Erythroblast (primary cell): Measurements from ENCODE around the gene ASCC1.

Experiments used
- GATA1 ChIP-seq: IDR thresholded peaks from 2 replicates; pipeline ENCODE4 v1.6.1; 2011; ENCODE audit warnings: low read depth, mild to moderate bottlenecking, control low read depth, low read length, moderate library complexity
- POLR2A ChIP-seq: IDR thresholded peaks from 2 replicates; pipeline ENCODE4 v1.6.1; 2011; ENCODE audit warnings: mild to moderate bottlenecking, low read length

DNA sequence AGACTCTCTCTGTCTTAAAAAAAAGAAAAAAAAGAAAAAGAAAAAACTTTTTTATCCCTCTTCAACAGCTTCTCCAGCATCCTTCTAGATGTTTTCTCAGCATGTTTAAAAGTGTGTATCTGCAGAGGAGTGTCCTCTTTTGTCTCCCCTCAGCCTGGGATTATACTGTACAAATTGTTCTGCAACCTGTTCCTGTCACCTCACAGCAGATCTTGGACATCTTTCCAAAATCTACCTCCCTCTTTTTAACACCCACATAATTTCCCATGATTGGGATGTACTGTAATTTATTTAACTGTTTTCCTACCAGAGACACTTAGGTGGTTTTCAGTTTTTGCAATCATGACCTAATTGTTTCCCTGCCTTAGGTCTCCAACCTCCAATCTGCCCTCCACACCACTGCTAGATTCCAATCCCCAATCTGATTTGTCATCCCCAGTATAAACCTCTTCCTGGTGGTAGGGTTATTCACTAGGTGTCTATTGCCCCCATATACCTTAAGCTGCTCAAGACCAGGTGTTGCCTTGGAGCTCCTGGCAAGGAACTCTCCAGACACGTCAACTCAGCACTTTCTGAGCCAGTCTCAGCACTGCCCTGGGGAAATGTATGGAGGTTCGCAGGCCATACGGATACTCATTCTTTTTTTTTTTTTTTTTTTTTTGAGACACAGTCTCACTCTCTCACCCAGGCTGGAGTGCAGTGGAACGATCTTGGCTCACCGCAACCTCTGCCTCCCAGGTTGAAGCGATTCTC, 40.1 kb upstream of the ASCC1 start:
- TF ChIP-seq POLR2A (no peak), GATA1 (no peak)
